Upper lobe of left lung (tissue), 4 donors: Measurements from ENCODE around the gene PLA2G5.

Experiments
- EP300 ChIP-seq, 4 donors: sonication (generic); formaldehyde crosslinking; IDR thresholded peaks; one replicate each; pipeline ENCODE4 v1.5.1; 2017; ENCODE audit warnings: antibody characterized with exemption in 4 of 4, control low read depth in 2 of 4
- POLR2A ChIP-seq, 4 donors: fragments of 450-650 bp; IDR thresholded peaks; one replicate each; pipeline ENCODE4 v1.5.1; 2016 to 2017; ENCODE audit warnings: antibody characterized with exemption in 4 of 4, mild to moderate bottlenecking in 2 of 4

DNA sequence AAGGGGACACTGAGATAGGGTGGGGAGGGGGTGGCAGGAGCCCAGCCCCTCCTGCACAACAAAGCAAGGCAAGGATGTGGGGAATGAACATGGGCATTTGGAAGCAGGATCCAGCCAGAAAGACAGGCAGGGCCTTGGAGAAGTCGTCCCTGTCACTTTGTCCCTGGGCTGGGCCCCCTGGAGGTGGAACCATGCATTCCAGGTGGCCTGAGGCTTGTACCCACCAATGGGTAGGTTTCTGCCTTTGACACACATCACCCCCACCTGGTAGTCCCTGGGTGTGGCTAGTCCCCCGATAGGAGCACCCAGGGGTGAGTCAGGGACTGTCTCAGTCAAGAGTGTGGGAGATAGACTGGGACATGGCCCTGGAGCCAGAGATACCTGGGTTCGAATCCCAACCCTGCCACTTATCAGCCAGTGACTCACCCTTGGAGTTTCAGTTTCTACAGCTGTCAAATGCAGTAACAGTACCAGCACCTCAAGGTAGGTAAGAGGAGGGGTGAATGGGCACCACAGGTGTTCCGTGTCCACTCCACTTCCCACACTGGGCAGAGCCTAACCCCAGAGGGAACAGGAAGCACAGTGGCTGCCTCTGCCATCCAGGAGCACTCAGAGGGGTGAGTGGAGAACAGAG, 39.3 kb downstream of the PLA2G5 start:
- no peak for TF ChIP-seq EP300 (IDR thresholded peaks at IDR 0.05)
- no peak for TF ChIP-seq POLR2A (IDR thresholded peaks at IDR 0.05)
